GM23248 (cell line): ENCODE results near the gene WFS1. TPM values are rescaled to one million over a fixed set of nuclear protein-coding genes. Genes with fewer than 3 reads are reported as not detected.

Source experiments
- DNase-seq: peaks from one replicate; pipeline ENCODE4 v3.0.0-alpha.2; 2015
- H2AFZ ChIP-seq: fragments of 200-600 bp; sonication (generic); 2 replicates; pipeline ENCODE4 v1.6.1; 2016; ENCODE audit warnings: antibody characterized with exemption
- H3F3A ChIP-seq: fragments of 200-600 bp; sonication (generic); 2 replicates; pipeline ENCODE4 v1.6.1; 2016; ENCODE audit warnings: mild to moderate bottlenecking, antibody characterized with exemption, mixed run types; ENCODE audit not compliant: insufficient read depth
- H3K27ac ChIP-seq: fragments of 200-600 bp; sonication (generic); 2 replicates; pipeline ENCODE4 v1.5.1; 2016; ENCODE audit warnings: mild to moderate bottlenecking
- H3K27me3 ChIP-seq: fragments of 200-600 bp; sonication (generic); replicated peaks from 2 replicates; pipeline ENCODE4 v1.6.1; 2016; ENCODE audit warnings: mild to moderate bottlenecking; ENCODE audit not compliant: insufficient read depth
- H3K36me3 ChIP-seq: fragments of 200-600 bp; sonication (generic); 2 replicates; pipeline ENCODE4 v1.6.1; 2016; ENCODE audit warnings: low read depth, mild to moderate bottlenecking
- H3K4me1 ChIP-seq: fragments of 200-600 bp; sonication (generic); 2 replicates; pipeline ENCODE4 v1.6.1; 2016; ENCODE audit warnings: mild to moderate bottlenecking; ENCODE audit not compliant: insufficient read depth
- H3K4me2 ChIP-seq: fragments of 200-600 bp; sonication (generic); one replicate; pipeline ENCODE4 v1.6.1; 2016; ENCODE audit warnings: mild to moderate bottlenecking; ENCODE audit not compliant: unreplicated experiment
- H3K4me3 ChIP-seq: fragments of 200-600 bp; sonication (generic); 2 replicates; pipeline ENCODE4 v1.5.1; 2016; ENCODE audit warnings: mild to moderate bottlenecking
- H3K79me2 ChIP-seq: fragments of 200-600 bp; sonication (generic); 2 replicates; pipeline ENCODE4 v1.6.1; 2016; ENCODE audit warnings: mild to moderate bottlenecking; ENCODE audit not compliant: insufficient read depth
- H3K9ac ChIP-seq: fragments of 200-600 bp; sonication (generic); 2 replicates; pipeline ENCODE4 v1.6.1; 2016; ENCODE audit warnings: mild to moderate bottlenecking
- H3K9me2 ChIP-seq: fragments of 200-600 bp; sonication (generic); 2 replicates; pipeline ENCODE4 v1.6.1; 2016; ENCODE audit warnings: mixed run types, mild to moderate bottlenecking, moderate library complexity; ENCODE audit not compliant: insufficient read depth
- H3K9me3 ChIP-seq: fragments of 200-600 bp; sonication (generic); one replicate; pipeline ENCODE4 v1.6.1; 2017; ENCODE audit warnings: low read depth
- H4K20me1 ChIP-seq: fragments of 200-600 bp; sonication (generic); 2 replicates; pipeline ENCODE4 v1.6.0; 2016; ENCODE audit not compliant: insufficient read depth
- EZH2 ChIP-seq: fragments of 200-600 bp; sonication (generic); IDR thresholded peaks from 2 replicates; pipeline ENCODE4 v1.6.1; 2018; ENCODE audit warnings: antibody characterized with exemption, mild to moderate bottlenecking; ENCODE audit not compliant: insufficient read depth, poor library complexity, severe bottlenecking
- EZH2phosphoT487 ChIP-seq: fragments of 200-600 bp; sonication (generic); IDR thresholded peaks from 2 replicates; pipeline ENCODE4 v1.6.1; 2018; ENCODE audit warnings: antibody characterized with exemption, moderate library complexity, mild to moderate bottlenecking, low read depth; ENCODE audit not compliant: insufficient read depth
- WGBS, 2 experiments: methylation state at CpG; one replicate each; pipeline ENCODE4 v1.1.6; 2015 to 2017; ENCODE audit warnings: low lambda C conversion rate in 2 of 2, low coverage in 1 of 2; ENCODE audit errors: missing lambda C conversion rate in 2 of 2; 5-methylcytosine and 5-hydroxymethylcytosine counted together
- in situ Hi-C: fragments of 300-500 bp; cut with MboI; formaldehyde crosslinking; loops from 2 replicates; pipeline ENCODE4 v1.15.0; 2020
- polyA plus RNA-seq: library from polyadenylated mRNA; unstranded; fragments of >200 nt; fragmentation: Nextera tagmentation; extraction: Ambion mirVana; gene quantifications from 2 replicates; pipeline ENCODE4 v1.2.1, GENCODE V29; 2016
- total RNA-seq: library from RNA; depleted of rRNA; stranded (reverse); fragments of >200 nt; shearing (Covaris generic); gene quantifications from 2 replicates; pipeline ENCODE4 v1.2.3, GENCODE V29; 2014

The WFS1 gene
- total and polyA plus RNA-seq, 2 experiments from 2014 or later, result 24.2 to 24.4 TPM

DNA sequence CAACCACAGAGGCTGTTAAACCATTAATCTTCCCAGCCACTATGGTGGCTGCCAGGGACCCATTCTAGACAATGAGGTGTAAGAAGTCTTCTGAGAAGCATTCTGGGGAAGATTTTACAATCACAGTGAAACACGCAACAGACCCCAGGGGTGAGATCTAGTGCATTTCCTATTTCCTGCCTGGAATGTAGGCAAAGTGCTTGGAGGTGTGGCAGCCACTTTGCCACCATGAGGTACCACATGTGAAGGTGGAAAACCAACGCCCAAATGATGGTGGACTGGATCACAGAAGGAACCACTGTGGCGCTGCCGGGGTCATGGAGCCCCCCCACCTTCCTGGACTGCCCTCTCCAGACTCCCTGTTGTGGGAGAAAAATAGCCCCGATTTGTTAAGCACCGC lies 61.8 kb downstream of the WFS1 start:
- Histone ChIP-seq H3K4me3 (no peak overlapping the region), H3K9me3 (no peaks in the 10 kb centered on the region), H3K27me3 (0 out of 2 replicates have a peak, but pooled peaks cover 11% of the 10 kb centered on the region), H3F3A (no peaks in the 10 kb centered on the region), H3K9ac (no peak overlapping the region), H3K4me2 (no peak overlapping the region), H3K27ac (no peak overlapping the region), H3K4me1 (no peaks in the 10 kb centered on the region), H3K79me2 (no peaks in the 10 kb centered on the region), H3K36me3 (no peaks in the 10 kb centered on the region), H2AFZ (no peak overlapping the region), H3K9me2 (no peaks in the 10 kb centered on the region), H4K20me1 (no peaks in the 10 kb centered on the region)
- no peak for DNase-seq
- in situ Hi-C loops, result loop anchor here (10.0 kb wide), 1 partner anchor 213 kb away; no protein-coding TSS in a partner anchor
- WGBS, 2 experiments, result 69 to 76% methylated on average over 6 of the region's 6 CpGs
- TF ChIP-seq EZH2phosphoT487 (no peak), EZH2 (no peak)

GRCh38 chr4:6332042-6332668 lies 62.5 kb downstream of the WFS1 start:
- no peak overlapping the region for H3K27ac ChIP-seq
- no peaks in the 10 kb centered on the region for H3K36me3 ChIP-seq
- no peaks in the 10 kb centered on the region for H3K4me1 ChIP-seq
- peak; percentile 42 for DNase-seq
- H3K9me2 ChIP-seq, result no peaks in the 10 kb centered on the region
- no peak overlapping the region for H3K4me2 ChIP-seq
- no peaks in the 10 kb centered on the region for H3K79me2 ChIP-seq
- no peaks in the 10 kb centered on the region for H3F3A ChIP-seq
- H3K9ac ChIP-seq, result no peak overlapping the region
- 36 to 39% methylated on average over 18 of the region's 18 CpGs for WGBS, 2 experiments
- no peaks in the 10 kb centered on the region for H4K20me1 ChIP-seq
- in situ Hi-C loops, result loop anchor here (10.0 kb wide), 1 partner anchor 213 kb away; no protein-coding TSS in a partner anchor
- peaks cover 12% of the 10 kb centered on the region for H3K27me3 ChIP-seq
- no peak overlapping the region for H2AFZ ChIP-seq
- H3K9me3 ChIP-seq, result no peaks in the 10 kb centered on the region
- no peak overlapping the region for H3K4me3 ChIP-seq
- TF ChIP-seq EZH2phosphoT487 (no peak), EZH2 (no peak)

DNA sequence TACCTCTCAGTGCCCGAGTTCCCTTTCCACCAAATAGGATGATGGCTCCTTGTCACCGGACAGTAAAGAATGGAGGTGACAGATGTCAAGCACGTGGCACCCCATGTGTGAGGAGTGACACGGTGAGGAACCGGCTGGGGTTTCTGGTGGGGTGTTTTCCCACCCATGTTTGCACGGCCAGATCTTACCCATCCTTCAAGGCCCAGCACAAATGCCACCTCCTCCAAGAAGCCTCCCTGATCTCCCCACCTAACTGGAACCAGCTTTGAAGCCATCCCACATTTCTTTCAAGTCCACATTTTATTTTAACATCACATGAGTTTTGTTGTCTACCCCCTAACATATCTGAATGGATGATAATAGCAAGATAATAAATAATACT lies 63.0 kb downstream of the WFS1 start:
- in situ Hi-C loops, result loop anchor here (10.0 kb wide), 1 partner anchor 212 kb away; no protein-coding TSS in a partner anchor
- no peaks in the 10 kb centered on the region for H3K36me3 ChIP-seq
- no peaks in the 10 kb centered on the region for H3K9me2 ChIP-seq
- H3K27me3 ChIP-seq, result peaks cover 17% of the 10 kb centered on the region
- H3K4me2 ChIP-seq, result no peak overlapping the region
- no peaks in the 10 kb centered on the region for H3F3A ChIP-seq
- H3K9me3 ChIP-seq, result no peaks in the 10 kb centered on the region
- 47 to 57% methylated on average over 6 of the region's 6 CpGs for WGBS, 2 experiments
- H3K79me2 ChIP-seq, result no peaks in the 10 kb centered on the region
- TF ChIP-seq EZH2, result no peak
- TF ChIP-seq EZH2phosphoT487, result no peak
- no peak overlapping the region for H2AFZ ChIP-seq
- no peaks in the 10 kb centered on the region for H3K4me1 ChIP-seq
- H3K4me3 ChIP-seq, result no peak overlapping the region
- H4K20me1 ChIP-seq, result no peaks in the 10 kb centered on the region
- no peak overlapping the region for H3K27ac ChIP-seq
- no peak overlapping the region for H3K9ac ChIP-seq
- no peak for DNase-seq

GRCh38 chr4:6333301-6334202 lies 63.9 kb downstream of the WFS1 start:
- Histone ChIP-seq H3K4me3 (no peak overlapping the region), H3K27me3 (peaks cover 17% of the 10 kb centered on the region), H3K9ac (no peak overlapping the region), H3K79me2 (no peaks in the 10 kb centered on the region), H3K27ac (no peak overlapping the region), H2AFZ (no peak overlapping the region), H3F3A (no peaks in the 10 kb centered on the region), H4K20me1 (no peaks in the 10 kb centered on the region), H3K4me2 (no peak overlapping the region), H3K36me3 (no peaks in the 10 kb centered on the region), H3K9me3 (no peaks in the 10 kb centered on the region), H3K9me2 (no peaks in the 10 kb centered on the region), H3K4me1 (no peaks in the 10 kb centered on the region)
- in situ Hi-C loops, result loop anchor here (10.0 kb wide), 1 partner anchor 211 kb away; no protein-coding TSS in a partner anchor
- no peak for TF ChIP-seq EZH2phosphoT487
- peak; percentile 11 for DNase-seq
- WGBS, 2 experiments, result 75 to 76% methylated on average over 18 to 19 of the region's 19 CpGs
